Lung (tissue), 13 donors: ENCODE measurements around the gene PRR14L. TPM values are rescaled to one million over a fixed set of nuclear protein-coding genes. Genes with fewer than 3 reads are reported as not detected.
A peak's percentile ranks its signal among the peaks of the same experiment; 100 is the strongest.

Experiments used
- ATAC-seq: fragments of 200-7000 bp; cut with Tn5 transposase; one replicate; pipeline ENCODE4 v1.9.1; 2020; ENCODE audit warnings: moderate number of reproducible peaks; ENCODE audit not compliant: insufficient read depth, low FRiP score
- DNase-seq, 3 donors: peaks; one replicate each; pipeline ENCODE4 v3.0.0-alpha.2; 2013 to 2017
- H3K27ac ChIP-seq, 2 donors: one replicate each; pipeline ENCODE4 v1.5.1; 2013; ENCODE audit warnings: mild to moderate bottlenecking in 2 of 2, moderate library complexity in 2 of 2, control low read depth in 1 of 2, inconsistent platforms in 1 of 2, low read depth in 1 of 2, low read length in 1 of 2
- H3K27me3 ChIP-seq, 3 donors: one replicate each; pipeline ENCODE4 v1.5.1; 2013; ENCODE audit warnings: low read length in 2 of 3; ENCODE audit not compliant: control insufficient read depth in 3 of 3, insufficient read depth in 3 of 3
- H3K36me3 ChIP-seq, 4 donors: one replicate each; pipeline ENCODE4 v1.5.1; 2013; ENCODE audit warnings: low read length in 4 of 4, mild to moderate bottlenecking in 1 of 4, moderate library complexity in 1 of 4; ENCODE audit not compliant: control insufficient read depth in 4 of 4, insufficient read depth in 4 of 4
- H3K4me1 ChIP-seq, 5 donors: one replicate each; pipeline ENCODE4 v1.5.1; 2013; ENCODE audit warnings: low read length in 5 of 5, mild to moderate bottlenecking in 2 of 5, moderate library complexity in 1 of 5; ENCODE audit not compliant: control insufficient read depth in 5 of 5, insufficient read depth in 5 of 5
- H3K4me3 ChIP-seq: one replicate; pipeline ENCODE4 v1.5.1; 2013; ENCODE audit warnings: mild to moderate bottlenecking, control low read depth, moderate library complexity
- H3K9ac ChIP-seq, 2 donors: one replicate each; pipeline ENCODE4 v1.5.1; 2013; ENCODE audit warnings: low read length in 2 of 2, control low read depth in 1 of 2; ENCODE audit not compliant: insufficient read depth in 1 of 2
- H3K9me3 ChIP-seq, 4 donors: one replicate each; pipeline ENCODE4 v1.5.1; 2013; ENCODE audit warnings: low read length in 3 of 4, mild to moderate bottlenecking in 1 of 4, moderate library complexity in 1 of 4; ENCODE audit not compliant: control insufficient read depth in 4 of 4, insufficient read depth in 3 of 4
- CTCF ChIP-seq: IDR thresholded peaks from 2 replicates; pipeline ENCODE4 v1.5.1; 2012; ENCODE audit warnings: mild to moderate bottlenecking; ENCODE audit errors: control extremely low read depth, extremely low read depth
- WGBS, 2 donors: extraction: QIAGEN DNeasy Blood & Tissue Kit; methylation state at CpG; one replicate each; pipeline ENCODE4 v1.1.7; 2013; 5-methylcytosine and 5-hydroxymethylcytosine counted together
- polyA plus RNA-seq, 2 donors: library from polyadenylated mRNA; stranded (reverse); fragments of 200-250 nt; gene quantifications; one replicate each; pipeline ENCODE4 v1.2.1, GENCODE V29; 2013
- small RNA-seq: library from RNA; depleted of rRNA; stranded (forward); fragments of <200 nt; gene quantifications from one replicate; pipeline ENCODE3, GENCODE V24; 2014; ENCODE audit warnings: low replicate concordance
- total RNA-seq, 2 donors: library from RNA; depleted of rRNA in 1 of 2; stranded (reverse); fragments of >200 nt in 1 of 2; gene quantifications; one replicate each; pipeline ENCODE4 v1.2.1, GENCODE V29; 2014 to 2021
- donor health status: control.
- donor health status: control.
- donor health status: Bipolar disorder and iron deficiency.
- donor health status: healthy.
- donor health status: DM: yes; HTN: yes; CAD: no.

PRR14L gene
- total and polyA plus RNA-seq, 4 donors = 7.4 to 44.3 (median 23.4) TPM

GRCh38 chr22:31631436-31631835 is 118.5 kb downstream of the PRR14L start:
- H3K9me3 ChIP-seq = no peaks in the 10 kb centered on the region
- H3K9ac ChIP-seq = no peak overlapping the region
- peaks cover 0 to 29% (median 11%) of the 10 kb centered on the region in 5 donors for H3K4me1 ChIP-seq
- H3K27ac ChIP-seq = peak overlapping the region; percentile 77 to 94
- no peak for ATAC-seq
- no peaks in the 10 kb centered on the region for H3K27me3 ChIP-seq
- DNase-seq = no peak
- H3K4me3 ChIP-seq = peak overlapping the region; percentile 70
- 86 to 90% methylated on average over 9 of the region's 9 CpGs for WGBS, 2 donors
- no peak for TF ChIP-seq CTCF
- peaks cover 0 to 5% (median under 1%) of the 10 kb centered on the region in 4 donors for H3K36me3 ChIP-seq

Small RNAs within 50 kb of the gene (small RNA-seq; reads per million reads assigned to genes)
- gene RN7SL20P = not detected

Other genes with a start within 250 kb of the PRR14L start
- 10 to 100 TPM; 25.7 to 94.6 TPM for gene PISD, start 87.9 kb downstream of the PRR14L start, total RNA-seq
- gene PISD, start 87.9 kb downstream of the PRR14L start, polyA plus RNA-seq = 10 to 100 TPM; 35.2 to 58.4 TPM
- gene DEPDC5, start 3.9 kb upstream of the PRR14L start, total RNA-seq = 10 to 100 TPM; 24.6 to 29.0 TPM
- gene DEPDC5, start 3.9 kb upstream of the PRR14L start, polyA plus RNA-seq = 1 to 10 TPM; 6.6 to 8.1 TPM
- gene YWHAH, start 194.4 kb upstream of the PRR14L start, total RNA-seq = 100 to 1,000 TPM in 1 of 2 donors, 10 to 100 TPM in 1; 50.1 to 151 TPM
- gene YWHAH, start 194.4 kb upstream of the PRR14L start, polyA plus RNA-seq = 10 to 100 TPM; 89.5 to 90.5 TPM